Astrocyte (in vitro differentiated cells and primary cell): Measurements from ENCODE around the gene MST1. TPM values are rescaled to one million over a fixed set of nuclear protein-coding genes. Genes with fewer than 3 reads are reported as not detected.

ENCODE experiments used
- DNase-seq: peaks from one replicate; pipeline ENCODE4 v3.0.0-alpha.2; 2010; ENCODE audit warnings: low read depth
- FAIRE-seq: peaks from 2 replicates; lab custom pipeline; 2011; peaks lifted over from hg19 to GRCh38; lab: Jason Lieb, UNC
- H2AFZ ChIP-seq: 2 replicates; pipeline ENCODE4 v1.6.0; 2012; ENCODE audit warnings: low read depth, low read length, inconsistent platforms
- H3K27ac ChIP-seq: 2 replicates; pipeline ENCODE4 v1.5.1; 2011; ENCODE audit warnings: low read depth, low read length, inconsistent platforms
- H3K27me3 ChIP-seq: 2 replicates; pipeline ENCODE4 v1.6.0; 2011; ENCODE audit warnings: low read length, inconsistent platforms; ENCODE audit not compliant: insufficient read depth
- H3K36me3 ChIP-seq: 2 replicates; pipeline ENCODE4 v1.5.1; 2011; ENCODE audit warnings: low read length, inconsistent platforms; ENCODE audit not compliant: insufficient read depth
- H3K4me1 ChIP-seq: 2 replicates; pipeline ENCODE4 v1.5.1; 2011; ENCODE audit warnings: low read length, inconsistent platforms; ENCODE audit not compliant: insufficient read depth
- H3K4me2 ChIP-seq: 2 replicates; pipeline ENCODE4 v1.6.0; 2012; ENCODE audit warnings: low read length, inconsistent platforms
- H3K4me3 ChIP-seq: 2 replicates; pipeline ENCODE4 v1.5.1; 2011; ENCODE audit warnings: low read depth, mild to moderate bottlenecking, low read length, inconsistent platforms; ENCODE audit not compliant: insufficient read depth
- H3K79me2 ChIP-seq: 2 replicates; pipeline ENCODE4 v1.6.0; 2012; ENCODE audit warnings: mild to moderate bottlenecking, low read length, inconsistent platforms; ENCODE audit not compliant: insufficient read depth
- H3K9ac ChIP-seq: 2 replicates; pipeline ENCODE4 v1.6.0; 2012; ENCODE audit warnings: mild to moderate bottlenecking, low read length, inconsistent platforms
- H3K9me3 ChIP-seq: 2 replicates; pipeline ENCODE4 v1.5.1; 2012; ENCODE audit warnings: low read depth, mild to moderate bottlenecking, low read length, inconsistent platforms; ENCODE audit not compliant: insufficient read depth
- H4K20me1 ChIP-seq: 2 replicates; pipeline ENCODE4 v1.6.0; 2012; ENCODE audit warnings: low read length, inconsistent platforms; ENCODE audit not compliant: insufficient read depth
- H3K27ac Mint-ChIP-seq: one replicate; pipeline ENCODE4 v1.8.0; 2021; ENCODE audit warnings: mild to moderate bottlenecking, mixed read lengths; ENCODE audit not compliant: unreplicated experiment
- H3K27me3 Mint-ChIP-seq: one replicate; pipeline ENCODE4 v1.8.0; 2021; ENCODE audit warnings: low read depth, mixed read lengths; ENCODE audit not compliant: unreplicated experiment
- H3K36me3 Mint-ChIP-seq: one replicate; pipeline ENCODE4 v1.8.0; 2021; ENCODE audit warnings: low read depth, mixed read lengths; ENCODE audit not compliant: unreplicated experiment
- H3K4me1 Mint-ChIP-seq: one replicate; pipeline ENCODE4 v1.8.0; 2021; ENCODE audit warnings: low read depth, mixed read lengths; ENCODE audit not compliant: unreplicated experiment
- H3K4me3 Mint-ChIP-seq: one replicate; pipeline ENCODE4 v1.8.0; 2021; ENCODE audit warnings: mild to moderate bottlenecking, moderate library complexity, mixed read lengths; ENCODE audit not compliant: unreplicated experiment
- H3K9me3 Mint-ChIP-seq: one replicate; pipeline ENCODE4 v1.8.0; 2021; ENCODE audit warnings: mild to moderate bottlenecking, mixed read lengths; ENCODE audit not compliant: unreplicated experiment
- EZH2 ChIP-seq: IDR thresholded peaks from 2 replicates; pipeline ENCODE4 v1.6.1; 2012; ENCODE audit warnings: mild to moderate bottlenecking, low read length, inconsistent platforms; ENCODE audit not compliant: insufficient read depth
- total RNA-seq: library from RNA; stranded (reverse); gene quantifications from 2 replicates; pipeline ENCODE4 v1.2.1, GENCODE V29; 2021
- TF ChIP-seq, protein P1 (sequence below): IDR thresholded peaks from 2 replicates; pipeline ENCODE4 v1.5.1; 2011; ENCODE audit warnings: low read depth, mild to moderate bottlenecking, inconsistent platforms, low read length, moderate library complexity; ENCODE audit not compliant: insufficient read depth

MST1 gene
- total RNA-seq, 1 donor from 2014 or later, result 9.3 TPM

DNA sequence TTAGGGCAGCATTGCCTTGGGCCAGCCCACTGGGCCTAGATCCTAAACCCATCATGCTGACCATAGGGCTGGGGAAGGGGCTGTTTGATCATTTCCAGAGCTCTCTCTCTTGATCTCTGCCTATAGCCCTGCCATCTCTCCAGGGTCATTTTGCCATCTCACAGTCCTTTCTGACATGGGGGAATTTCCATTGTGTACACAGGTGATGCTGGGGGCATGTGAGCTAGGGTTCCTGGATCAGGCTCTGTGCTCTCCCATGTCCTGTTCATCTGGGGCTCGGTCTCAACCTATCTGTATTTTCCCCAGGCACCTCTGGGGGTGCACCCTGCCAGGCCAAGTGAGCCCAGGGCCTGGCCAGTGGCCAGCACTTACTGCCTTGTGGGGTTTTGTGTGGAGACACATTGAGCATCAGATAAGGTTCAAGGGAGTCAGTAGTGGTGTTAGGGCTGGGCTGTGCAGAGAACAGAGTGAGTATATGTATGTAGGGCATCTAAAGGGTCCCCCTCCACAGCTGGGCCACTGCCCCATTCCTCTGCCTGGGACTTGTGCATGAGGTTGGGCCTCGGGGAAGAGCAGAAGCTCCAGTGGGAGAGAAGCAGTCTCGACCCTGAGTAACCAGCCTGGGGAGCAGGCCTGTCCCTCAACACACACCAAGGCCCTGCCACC is 40.8 kb downstream of the MST1 start:
- TF ChIP-seq, protein P1, sequence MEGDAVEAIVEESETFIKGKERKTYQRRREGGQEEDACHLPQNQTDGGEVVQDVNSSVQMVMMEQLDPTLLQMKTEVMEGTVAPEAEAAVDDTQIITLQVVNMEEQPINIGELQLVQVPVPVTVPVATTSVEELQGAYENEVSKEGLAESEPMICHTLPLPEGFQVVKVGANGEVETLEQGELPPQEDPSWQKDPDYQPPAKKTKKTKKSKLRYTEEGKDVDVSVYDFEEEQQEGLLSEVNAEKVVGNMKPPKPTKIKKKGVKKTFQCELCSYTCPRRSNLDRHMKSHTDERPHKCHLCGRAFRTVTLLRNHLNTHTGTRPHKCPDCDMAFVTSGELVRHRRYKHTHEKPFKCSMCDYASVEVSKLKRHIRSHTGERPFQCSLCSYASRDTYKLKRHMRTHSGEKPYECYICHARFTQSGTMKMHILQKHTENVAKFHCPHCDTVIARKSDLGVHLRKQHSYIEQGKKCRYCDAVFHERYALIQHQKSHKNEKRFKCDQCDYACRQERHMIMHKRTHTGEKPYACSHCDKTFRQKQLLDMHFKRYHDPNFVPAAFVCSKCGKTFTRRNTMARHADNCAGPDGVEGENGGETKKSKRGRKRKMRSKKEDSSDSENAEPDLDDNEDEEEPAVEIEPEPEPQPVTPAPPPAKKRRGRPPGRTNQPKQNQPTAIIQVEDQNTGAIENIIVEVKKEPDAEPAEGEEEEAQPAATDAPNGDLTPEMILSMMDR, result no peak
- TF ChIP-seq EZH2, result no peak
- Histone ChIP-seq H3K4me1 (no peaks in the 10 kb centered on the region), H3K9me3 (no peaks in the 10 kb centered on the region), H3K27me3 (no peaks in the 10 kb centered on the region), H3K9ac (no peak overlapping the region), H3K79me2 (no peaks in the 10 kb centered on the region), H3K27ac (no peak overlapping the region), H4K20me1 (no peaks in the 10 kb centered on the region), H2AFZ (no peak overlapping the region), H3K36me3 (no peaks in the 10 kb centered on the region), H3K4me2 (no peak overlapping the region), H3K4me3 (no peak overlapping the region)
- FAIRE-seq (no peak), DNase-seq (no peak)
- H3K27ac Mint-ChIP-seq, result no peak overlapping the region
- peaks cover 11% of the 10 kb centered on the region for H3K27me3 Mint-ChIP-seq
- H3K9me3 Mint-ChIP-seq, result no peaks in the 10 kb centered on the region
- peaks cover 2% of the 10 kb centered on the region for H3K36me3 Mint-ChIP-seq
- no peak overlapping the region for H3K4me3 Mint-ChIP-seq
- peaks cover 13% of the 10 kb centered on the region for H3K4me1 Mint-ChIP-seq

- peak overlapping the region; percentile 28 for H3K27ac Mint-ChIP-seq
Measured at GRCh38 chr3:49647741-49648140, 41.5 kb downstream of the MST1 start.

DNA sequence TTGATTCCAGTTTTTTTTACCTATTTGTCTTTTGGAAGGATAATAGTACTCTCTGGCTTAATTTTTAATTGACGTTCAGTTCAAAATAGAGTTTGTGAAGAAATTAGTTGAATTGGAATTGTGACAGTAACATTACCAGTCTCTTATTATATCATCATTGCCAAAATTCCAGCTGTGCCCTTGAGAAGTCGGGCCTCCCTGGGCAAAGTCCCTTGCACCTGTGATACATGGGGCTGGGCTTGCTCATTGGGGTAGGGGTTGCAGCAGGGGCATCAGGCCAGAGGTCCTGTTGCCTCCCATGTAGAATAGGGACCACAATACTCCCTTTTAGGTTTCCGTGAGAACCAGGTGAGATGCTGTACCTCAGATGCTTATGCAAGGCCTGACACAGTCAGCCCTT is 43.0 kb downstream of the MST1 start:
- Mint-ChIP-seq H3K9me3 (no peaks in the 10 kb centered on the region), H3K27me3 (peaks cover 8% of the 10 kb centered on the region), H3K4me1 (peaks cover 13% of the 10 kb centered on the region), H3K27ac (no peak overlapping the region), H3K36me3 (peaks cover 2% of the 10 kb centered on the region), H3K4me3 (no peak overlapping the region)
- Histone ChIP-seq H2AFZ (no peak overlapping the region), H3K27ac (no peak overlapping the region), H3K27me3 (no peaks in the 10 kb centered on the region), H3K9me3 (no peaks in the 10 kb centered on the region), H3K79me2 (no peaks in the 10 kb centered on the region), H4K20me1 (no peaks in the 10 kb centered on the region), H3K4me2 (no peak overlapping the region), H3K4me3 (no peak overlapping the region), H3K36me3 (no peaks in the 10 kb centered on the region), H3K9ac (no peak overlapping the region), H3K4me1 (no peaks in the 10 kb centered on the region)
- FAIRE-seq (no peak), DNase-seq (no peak)
- TF ChIP-seq EZH2, result no peak
- TF ChIP-seq, protein P1, result no peak

More at GRCh38 chr3:49647741-49648140, 41.5 kb downstream of the MST1 start:
- peaks cover 2% of the 10 kb centered on the region for H3K36me3 Mint-ChIP-seq
- Histone ChIP-seq H3K36me3 (no peaks in the 10 kb centered on the region), H2AFZ (no peak overlapping the region), H3K4me2 (no peak overlapping the region), H3K27ac (no peak overlapping the region), H4K20me1 (no peaks in the 10 kb centered on the region), H3K79me2 (no peaks in the 10 kb centered on the region), H3K4me1 (no peaks in the 10 kb centered on the region), H3K9me3 (no peaks in the 10 kb centered on the region), H3K4me3 (no peak overlapping the region), H3K27me3 (no peaks in the 10 kb centered on the region), H3K9ac (no peak overlapping the region)
- H3K4me3 Mint-ChIP-seq, result no peak overlapping the region
- DNase-seq, result no peak
- peaks cover 11% of the 10 kb centered on the region for H3K27me3 Mint-ChIP-seq
- FAIRE-seq, result no peak
- peaks cover 13% of the 10 kb centered on the region for H3K4me1 Mint-ChIP-seq
- TF ChIP-seq, protein P1, result no peak
- no peak for TF ChIP-seq EZH2
- H3K9me3 Mint-ChIP-seq, result no peaks in the 10 kb centered on the region
